ENCODE results near the gene VAV3.

The VAV3 gene

DNA sequence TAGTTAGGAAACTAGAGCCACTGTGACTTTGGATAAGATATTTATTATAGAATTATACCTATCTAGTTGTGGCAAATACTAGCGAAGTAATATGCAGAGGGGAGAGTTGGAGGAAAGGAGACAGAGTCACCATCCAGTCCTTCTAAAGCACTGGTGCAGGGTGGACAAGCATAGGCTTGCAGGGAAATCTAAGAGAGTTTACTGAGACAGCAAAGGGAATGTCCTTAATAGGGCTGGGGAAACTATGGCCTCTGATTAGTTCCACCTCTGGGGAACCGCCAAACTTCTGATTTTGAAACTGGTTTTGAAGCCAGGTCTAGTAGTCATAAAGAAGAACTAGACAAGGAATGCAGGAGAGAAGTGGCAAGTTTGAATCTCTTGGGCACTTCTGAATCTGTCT is 407.9 kb downstream of the VAV3 start:
- no peak for DNase-seq

DNA sequence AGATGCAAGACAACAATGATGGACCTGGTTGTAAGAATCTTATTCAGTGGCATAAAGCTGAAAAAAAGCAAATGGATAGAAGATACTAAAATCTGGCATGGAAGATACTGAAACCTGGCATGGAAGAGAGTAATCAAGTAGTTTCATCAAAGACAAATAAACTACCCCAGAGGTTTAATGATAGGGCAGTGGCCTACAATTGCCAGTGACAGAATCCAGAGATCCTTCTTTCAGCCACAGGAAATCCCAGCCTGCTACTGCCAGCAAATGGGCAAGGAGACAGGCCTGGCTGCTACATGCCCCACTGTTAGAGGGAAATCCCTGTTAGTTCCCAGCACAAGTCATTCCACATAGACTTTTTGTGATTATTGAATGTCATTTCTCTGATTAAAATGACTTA is 409.4 kb downstream of the VAV3 start:
- DNase-seq, result no peak

DNA sequence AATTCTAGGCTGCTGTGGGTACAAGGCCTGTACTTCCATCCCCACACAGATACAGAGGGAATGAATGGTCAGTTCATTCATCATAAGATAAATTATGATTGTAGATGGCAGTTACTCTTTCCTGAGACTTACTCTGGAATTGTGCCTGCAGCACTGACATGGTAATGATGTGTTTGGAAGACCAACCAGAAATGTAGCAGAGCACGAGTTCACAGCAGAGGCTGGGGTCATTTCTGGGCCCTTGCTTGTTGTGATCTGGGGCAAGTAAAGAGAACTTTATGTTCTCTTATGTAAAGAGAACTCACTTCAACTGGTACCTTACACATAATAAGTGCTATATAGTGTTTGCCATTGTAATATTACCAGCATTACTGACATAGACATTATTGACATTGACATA is 412.2 kb downstream of the VAV3 start:
- DNase-seq, result no peak

DNA sequence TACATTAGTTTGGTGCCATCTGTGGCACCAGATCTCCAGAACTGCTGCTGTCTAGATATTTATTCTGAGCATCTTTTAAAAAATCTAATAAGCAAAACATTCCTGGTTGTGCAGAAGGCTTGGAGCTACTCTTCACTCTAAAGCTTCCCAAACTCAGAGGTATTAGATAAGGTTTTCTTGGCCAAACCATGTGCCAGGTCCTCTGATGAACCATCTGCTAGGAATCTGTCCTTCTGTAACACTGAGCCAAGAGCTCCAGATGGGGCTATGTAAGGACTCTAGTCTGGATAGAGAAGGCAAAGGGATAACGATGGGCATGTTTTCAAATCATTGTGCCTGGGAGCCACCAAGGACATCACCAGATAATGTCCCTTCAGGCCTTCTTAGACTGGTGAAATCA is 413.5 kb downstream of the VAV3 start:
- DNase-seq, result no peak

DNA sequence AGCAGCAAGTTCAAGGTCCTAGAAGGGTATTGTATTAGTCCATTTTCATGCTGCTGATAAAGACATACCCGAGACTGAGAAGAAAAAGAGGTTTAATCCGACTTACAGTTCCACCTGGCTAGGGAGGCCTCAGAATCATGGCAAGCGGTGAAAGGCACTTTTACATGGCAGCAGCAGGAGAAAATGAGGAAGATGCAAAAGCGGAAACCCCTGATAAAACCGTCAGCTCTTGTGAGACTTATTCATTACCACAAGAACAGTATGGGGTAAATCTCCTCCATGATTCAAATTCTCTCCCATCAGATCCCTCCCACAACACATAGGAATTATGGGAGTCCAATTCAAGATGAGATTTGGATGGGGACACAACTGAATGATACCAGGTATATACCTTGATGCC is 414.6 kb downstream of the VAV3 start:
- no peak for DNase-seq

DNA sequence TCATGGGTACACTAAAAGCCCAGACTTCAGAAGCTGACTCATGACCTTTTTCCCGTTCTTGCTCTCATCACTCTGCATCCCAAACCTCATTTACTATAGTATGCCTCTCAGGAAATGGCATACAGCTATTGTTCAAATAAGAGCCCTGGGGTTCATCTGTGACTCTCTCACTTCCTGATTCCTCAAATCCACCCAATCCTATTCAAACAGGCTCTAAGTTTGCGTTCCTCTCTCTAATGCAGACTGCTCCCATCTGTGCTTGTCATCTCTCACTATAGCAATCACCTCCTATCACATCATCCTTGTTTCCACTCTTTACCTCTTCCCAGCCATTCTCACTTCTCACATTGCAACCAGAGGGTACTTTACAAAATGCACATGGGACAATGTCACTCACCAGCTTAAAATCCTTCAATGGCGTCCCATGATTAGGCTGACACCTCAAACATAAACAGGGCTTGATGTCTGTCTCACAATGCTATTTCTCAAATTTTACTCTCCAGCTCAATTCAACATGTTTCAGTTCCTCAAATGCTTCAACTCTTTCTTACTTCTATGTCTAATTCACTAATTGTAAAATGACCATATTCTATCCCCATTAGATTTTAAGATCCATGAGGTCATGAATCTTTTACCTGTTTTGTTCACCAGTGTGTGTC is 415.7 kb downstream of the VAV3 start:
- no peak for DNase-seq

- DNase-seq, result no peak
These were observed 416.7 kb downstream of the VAV3 start for GRCh38 chr1:107548276-107548675.

DNA sequence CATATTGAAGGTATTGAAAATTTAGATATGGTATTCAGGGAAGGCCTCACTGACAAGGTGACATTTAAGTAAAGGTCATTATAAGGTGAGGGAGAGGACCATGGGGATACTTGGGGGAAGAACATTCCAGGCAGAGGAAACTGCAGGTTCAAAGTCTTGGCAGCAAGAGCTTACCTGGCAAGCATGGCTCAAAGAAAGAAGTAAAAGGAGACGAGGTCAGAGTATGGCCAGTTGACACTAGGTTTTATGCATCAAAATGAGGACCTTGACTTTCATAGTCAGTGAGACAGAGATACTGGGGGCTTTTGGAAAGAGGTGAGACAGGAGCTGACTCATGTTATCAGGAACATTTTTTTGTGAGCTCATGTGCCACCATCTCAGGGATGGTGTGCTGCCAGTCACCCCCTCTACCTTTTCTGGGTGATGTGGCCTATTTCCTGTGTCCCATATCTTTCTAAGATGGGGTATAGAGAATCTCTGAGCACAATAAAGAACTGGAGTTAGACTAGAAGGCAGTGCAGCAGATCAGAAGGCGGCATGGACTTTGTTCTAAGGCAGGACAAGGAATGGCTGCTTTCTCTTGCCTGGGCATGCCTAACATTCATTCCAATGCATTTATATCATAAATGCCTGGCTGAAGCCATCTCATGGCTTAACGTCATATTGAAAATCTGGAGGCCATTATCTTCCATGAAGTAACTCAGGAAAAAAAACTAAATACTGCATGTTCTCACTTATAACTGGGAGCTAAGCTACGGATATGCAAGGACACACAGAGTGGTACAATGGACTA is 417.4 kb downstream of the VAV3 start:
- DNase-seq, result no peak

DNA sequence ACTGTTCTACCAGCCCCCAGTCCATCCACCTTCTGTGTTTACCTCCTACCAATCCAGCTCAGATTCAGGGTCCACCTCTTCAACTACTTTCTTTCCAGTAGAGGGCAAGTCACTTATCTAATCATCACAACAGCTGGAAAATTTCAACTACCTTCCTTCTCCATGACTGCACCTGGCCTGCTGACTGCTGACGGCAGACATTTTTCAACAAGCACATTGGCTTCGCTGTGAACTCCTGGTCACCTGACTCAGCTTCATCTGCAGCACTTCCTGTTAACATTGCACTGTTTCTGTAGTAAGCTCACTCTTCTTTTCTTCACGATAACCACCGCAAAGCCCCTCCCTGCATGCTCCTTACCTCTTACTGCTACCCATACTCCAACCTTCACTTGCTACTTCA is 418.4 kb downstream of the VAV3 start:
- DNase-seq, result no peak

- DNase-seq, result no peak
These were observed 419.1 kb downstream of the VAV3 start for GRCh38 chr1:107545879-107546278.

- no peak for DNase-seq
These were observed 419.9 kb downstream of the VAV3 start for GRCh38 chr1:107545056-107545577.

- no peak for DNase-seq
These were observed 420.7 kb downstream of the VAV3 start for GRCh38 chr1:107544285-107544684.

DNA sequence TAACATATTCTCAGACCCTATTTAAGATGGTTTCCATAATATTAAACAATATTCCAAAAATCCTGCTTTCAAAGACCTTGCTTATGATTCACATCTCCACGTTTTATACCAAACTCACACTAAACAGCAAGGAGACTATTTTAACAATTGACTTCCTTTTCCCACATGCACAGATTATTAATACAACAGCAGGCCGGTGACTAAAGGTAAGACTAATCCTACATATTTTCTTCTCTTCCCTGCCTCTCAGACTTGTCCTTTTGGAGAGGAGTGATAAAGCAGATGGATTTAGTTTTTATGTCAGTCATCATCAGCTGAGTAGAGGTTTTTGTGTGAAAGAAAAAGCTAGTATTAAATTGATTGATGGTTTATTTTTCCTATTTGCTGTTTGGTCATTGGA is 423.6 kb downstream of the VAV3 start:
- DNase-seq, result no peak

GRCh38 chr1:107538502-107538901 is 426.5 kb downstream of the VAV3 start:
- DNase-seq, result no peak

- no peak for DNase-seq
These were observed 428.7 kb downstream of the VAV3 start for GRCh38 chr1:107536266-107536665.

- no peak for DNase-seq
These were observed 429.9 kb downstream of the VAV3 start for GRCh38 chr1:107535091-107535490.

- DNase-seq, result no peak
These were observed 430.3 kb downstream of the VAV3 start for GRCh38 chr1:107534632-107535031.

- DNase-seq, result no peak
These were observed 431.5 kb downstream of the VAV3 start for GRCh38 chr1:107533436-107533835.

GRCh38 chr1:107532318-107532717 is 432.7 kb downstream of the VAV3 start:
- DNase-seq, result no peak

DNA sequence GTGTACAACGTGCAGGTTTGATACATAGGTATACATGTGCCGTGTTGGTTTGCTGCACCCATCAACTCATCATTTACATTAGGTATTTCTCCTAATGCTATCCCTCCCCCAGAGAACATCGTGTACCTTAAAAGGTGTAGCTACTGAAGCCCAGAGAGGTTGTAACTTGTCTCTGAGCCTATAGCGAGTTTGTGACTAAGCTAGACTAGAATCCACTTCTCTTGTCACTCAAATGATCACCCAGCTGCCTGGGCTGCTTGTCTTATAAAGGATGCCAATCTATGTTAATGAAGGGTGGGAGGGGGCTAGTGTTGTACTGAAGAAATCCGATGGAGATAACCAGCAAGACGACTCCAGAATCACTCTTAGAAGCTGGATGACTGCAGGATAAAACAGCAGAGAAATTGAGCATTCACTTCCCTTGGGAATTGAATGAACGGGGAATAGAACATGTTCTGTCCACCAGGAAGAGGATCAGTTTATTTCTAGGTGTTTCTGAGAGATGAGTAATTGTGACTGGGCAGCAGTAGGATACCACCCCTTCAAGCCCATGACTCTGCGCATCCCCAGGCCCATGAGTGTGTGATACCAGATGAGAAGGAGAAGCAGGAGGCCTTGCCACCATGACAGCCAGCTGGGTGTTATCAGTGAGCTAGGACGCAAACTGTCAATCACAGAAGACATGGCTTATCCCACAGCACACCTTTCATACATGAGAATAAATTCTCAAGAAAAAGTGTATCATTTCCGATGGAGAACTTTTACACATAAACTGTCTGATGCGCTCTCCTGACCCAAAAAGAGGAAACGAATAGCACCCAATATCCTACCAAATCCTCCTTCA is 433.7 kb downstream of the VAV3 start:
- no peak for DNase-seq

GRCh38 chr1:107530543-107530942 is 434.4 kb downstream of the VAV3 start:
- DNase-seq, result no peak

DNA sequence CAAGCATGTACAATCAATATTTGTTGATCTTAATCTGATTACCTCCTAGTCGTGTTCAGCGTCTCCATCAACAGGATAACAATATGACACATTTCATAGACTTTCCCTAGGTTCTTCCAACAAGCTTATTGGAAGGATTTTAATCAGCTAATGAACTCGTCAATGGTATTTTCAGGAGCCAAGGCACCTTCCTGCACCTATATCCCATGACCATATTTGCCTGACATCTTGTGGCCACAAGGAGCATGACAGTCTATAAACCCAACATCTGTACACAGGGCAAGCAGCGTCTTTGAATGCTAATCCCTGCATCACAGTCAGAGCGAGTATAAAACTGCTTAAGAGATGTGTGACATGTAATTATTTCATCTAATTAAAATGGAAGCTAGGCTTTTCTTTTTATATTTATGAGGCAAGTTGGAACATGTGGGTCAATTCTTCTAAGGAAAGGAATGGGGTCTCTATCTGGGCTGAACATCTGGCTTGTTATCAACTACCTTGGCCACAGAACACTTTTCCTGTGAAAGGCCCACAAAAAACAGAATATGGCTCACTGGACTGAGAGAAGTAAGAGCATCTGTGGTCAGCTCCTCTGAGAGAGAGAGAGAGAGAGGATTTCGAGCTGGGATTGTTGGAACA is 435.4 kb downstream of the VAV3 start:
- DNase-seq, result no peak
